Trophoblast cell (in vitro differentiated cells and primary cell): ENCODE results near the gene RAPGEFL1.

ENCODE experiments used
- DNase-seq, 2 donors: peaks; one replicate each; pipeline ENCODE4 v3.0.0-alpha.2; 2016
- H2AFZ ChIP-seq: 2 replicates; pipeline ENCODE4 v1.6.1; 2013; ENCODE audit warnings: low read length, moderate library complexity, mild to moderate bottlenecking; ENCODE audit not compliant: insufficient read depth, poor library complexity
- H2AK5ac ChIP-seq: 2 replicates; pipeline ENCODE4 v1.6.1; 2013; ENCODE audit warnings: mild to moderate bottlenecking, low read length
- H2BK120ac ChIP-seq: 2 replicates; pipeline ENCODE4 v1.6.1; 2013; ENCODE audit warnings: low read length, mild to moderate bottlenecking, moderate library complexity; ENCODE audit not compliant: insufficient read depth, poor library complexity
- H2BK12ac ChIP-seq: 2 replicates; pipeline ENCODE4 v1.6.1; 2013; ENCODE audit warnings: mild to moderate bottlenecking, low read length, moderate library complexity
- H2BK5ac ChIP-seq: 2 replicates; pipeline ENCODE4 v1.6.1; 2013; ENCODE audit warnings: low read length, low read depth, moderate library complexity, mild to moderate bottlenecking; ENCODE audit not compliant: poor library complexity
- H3K14ac ChIP-seq: 2 replicates; pipeline ENCODE4 v1.6.1; 2013; ENCODE audit warnings: mild to moderate bottlenecking, low read length
- H3K18ac ChIP-seq: 2 replicates; pipeline ENCODE4 v1.6.1; 2013; ENCODE audit warnings: mild to moderate bottlenecking, low read length
- H3K23ac ChIP-seq: 2 replicates; pipeline ENCODE4 v1.6.1; 2013; ENCODE audit warnings: low read length
- H3K27ac ChIP-seq: 2 replicates; pipeline ENCODE4 v1.5.1; 2013; ENCODE audit warnings: low read depth, mild to moderate bottlenecking, inconsistent platforms, low read length, moderate library complexity
- H3K27me3 ChIP-seq: 2 replicates; pipeline ENCODE4 v1.6.1; 2013; ENCODE audit warnings: inconsistent platforms, mild to moderate bottlenecking, low read length, moderate library complexity; ENCODE audit not compliant: insufficient read depth
- H3K36me3 ChIP-seq, 2 experiments: 1 replicate in 1 of 2; 2 replicates in 1 of 2; pipeline ENCODE4 v1.6.1; 2013; ENCODE audit warnings: low read length in 2 of 2, mild to moderate bottlenecking in 2 of 2, moderate library complexity in 1 of 2; ENCODE audit not compliant: insufficient read depth in 2 of 2, control insufficient read depth in 1 of 2
- H3K4ac ChIP-seq: 2 replicates; pipeline ENCODE4 v1.6.1; 2013; ENCODE audit warnings: low read depth, mild to moderate bottlenecking, low read length, moderate library complexity
- H3K4me1 ChIP-seq, 2 experiments: 1 replicate in 1 of 2; 2 replicates in 1 of 2; pipeline ENCODE4 v1.6.1; 2013; ENCODE audit warnings: low read length in 2 of 2, mild to moderate bottlenecking in 2 of 2, moderate library complexity in 1 of 2; ENCODE audit not compliant: insufficient read depth in 2 of 2, control insufficient read depth in 1 of 2
- H3K4me2 ChIP-seq: 2 replicates; pipeline ENCODE4 v1.6.1; 2013; ENCODE audit warnings: inconsistent platforms, mild to moderate bottlenecking, low read length, moderate library complexity
- H3K4me3 ChIP-seq: 2 replicates; pipeline ENCODE4 v1.5.1; 2013; ENCODE audit warnings: mild to moderate bottlenecking, low read depth, low read length, inconsistent platforms
- H3K79me1 ChIP-seq: one replicate; pipeline ENCODE4 v1.6.1; 2013; ENCODE audit warnings: low read length
- H3K79me2 ChIP-seq: 2 replicates; pipeline ENCODE4 v1.6.1; 2013; ENCODE audit warnings: low read length, mild to moderate bottlenecking; ENCODE audit not compliant: control insufficient read depth, insufficient read depth, poor library complexity
- H3K9ac ChIP-seq: 2 replicates; pipeline ENCODE4 v1.6.1; 2013; ENCODE audit warnings: mild to moderate bottlenecking, low read length
- H3K9me3 ChIP-seq: 2 replicates; pipeline ENCODE4 v1.6.1; 2013; ENCODE audit warnings: low read depth, mild to moderate bottlenecking, control low read depth, inconsistent platforms, low read length; ENCODE audit not compliant: insufficient read depth
- H4K12ac ChIP-seq: 2 replicates; pipeline ENCODE4 v1.6.1; 2013; ENCODE audit warnings: low read depth, mild to moderate bottlenecking, low read length, moderate library complexity
- H4K8ac ChIP-seq: 2 replicates; pipeline ENCODE4 v1.6.1; 2013; ENCODE audit warnings: low read depth, mild to moderate bottlenecking, low read length, moderate library complexity
- H4K91ac ChIP-seq: one replicate; pipeline ENCODE4 v1.6.1; 2013; ENCODE audit warnings: low read depth, mild to moderate bottlenecking, low read length, moderate library complexity
- WGBS: extraction: QIAGEN DNeasy Blood & Tissue Kit; methylation state at CpG from one replicate; pipeline ENCODE4 v1.1.7; 2013; ENCODE audit warnings: missing lambda C conversion rate; ENCODE audit not compliant: insufficient read length, insufficient coverage; ENCODE audit errors: extremely low coverage; 5-methylcytosine and 5-hydroxymethylcytosine counted together

RAPGEFL1 gene

DNA sequence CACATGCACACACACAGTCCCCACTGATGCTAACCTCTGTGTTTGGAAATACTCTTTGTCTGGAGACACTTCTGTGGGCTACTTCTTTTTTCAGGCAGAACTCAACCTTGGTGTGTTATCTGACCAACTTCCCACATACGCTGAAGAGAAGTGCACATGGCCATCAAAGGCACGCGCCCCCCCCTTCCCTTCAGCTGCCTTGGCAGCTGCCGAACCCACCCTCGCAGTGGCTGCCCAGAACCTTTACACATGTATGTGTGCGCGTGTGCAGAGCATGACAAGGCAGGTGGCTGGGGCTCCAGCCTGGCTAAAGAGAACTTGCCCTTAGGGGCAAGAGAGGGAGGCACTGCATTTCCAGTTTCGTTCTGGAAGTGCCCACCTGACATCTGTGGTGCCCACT lies 3.9 kb downstream of the RAPGEFL1 start:
- DNase-seq = no peak
- Histone ChIP-seq H2BK5ac (no peak overlapping the region), H4K91ac (no peak overlapping the region), H4K12ac (no peak overlapping the region), H3K79me2 (no peaks in the 10 kb centered on the region), H3K27ac (no peak overlapping the region), H2BK120ac (no peak overlapping the region), H3K23ac (no peak overlapping the region), H2AFZ (no peak overlapping the region), H3K18ac (no peak overlapping the region), H3K4me1 (peaks cover 0 to 5% of the 10 kb centered on the region in 2 experiments), H2AK5ac (no peak overlapping the region), H3K4me3 (no peak overlapping the region), H3K9me3 (no peaks in the 10 kb centered on the region), H3K4ac (no peak overlapping the region), H3K79me1 (peaks cover 3% of the 10 kb centered on the region), H4K8ac (no peak overlapping the region), H3K9ac (no peak overlapping the region), H3K14ac (no peak overlapping the region), H3K4me2 (no peak overlapping the region), H3K36me3 (peaks cover 3 to 4% of the 10 kb centered on the region in 2 experiments), H2BK12ac (no peak overlapping the region), H3K27me3 (no peaks in the 10 kb centered on the region)
- no CpG with 5 or more reads among the region's 8 CpGs for WGBS

DNA sequence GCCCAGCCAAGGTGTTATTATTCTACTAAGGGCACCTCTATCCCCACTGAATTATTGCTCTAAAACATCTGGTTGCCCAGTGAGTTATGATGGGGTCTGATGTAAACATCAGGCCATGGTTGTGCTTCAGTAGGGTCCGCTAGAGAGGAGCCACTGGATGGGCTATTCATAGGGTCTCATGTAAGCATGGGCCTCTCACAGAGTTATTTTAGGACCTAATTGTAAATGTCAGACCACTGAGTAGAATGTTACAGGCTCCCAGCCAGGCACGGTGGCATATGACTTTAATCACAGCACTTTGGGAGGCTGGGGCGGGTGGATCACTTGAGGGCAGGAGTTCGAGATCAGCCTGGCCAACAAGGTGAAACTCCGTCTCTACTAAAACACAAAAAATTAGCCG lies 5.3 kb downstream of the RAPGEFL1 start:
- no peak overlapping the region for H3K14ac ChIP-seq

DNA sequence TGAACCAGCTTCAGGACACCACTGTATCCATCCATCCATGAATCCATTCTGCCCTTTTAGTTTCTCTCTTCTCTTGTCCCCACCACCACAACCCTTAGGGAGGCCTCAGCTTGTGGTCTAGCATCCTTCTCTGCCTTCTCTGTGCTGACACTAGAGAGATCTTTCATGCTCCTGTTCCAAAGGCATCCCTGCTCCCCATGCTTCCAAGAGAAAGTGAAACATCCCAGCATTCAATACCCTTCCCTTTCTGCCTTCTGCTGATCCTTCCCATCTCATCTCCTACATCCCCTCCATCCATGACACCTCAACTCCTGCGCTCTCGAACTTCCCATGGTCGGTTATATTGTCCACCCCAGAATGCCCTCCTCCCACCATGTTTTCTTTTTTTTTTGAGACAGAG lies 10.0 kb downstream of the RAPGEFL1 start:
- Histone ChIP-seq H3K9ac (peak overlapping the region; percentile 12), H3K23ac (peak overlapping the region; percentile 5), H2BK120ac (no peak overlapping the region), H3K79me1 (no peaks in the 10 kb centered on the region), H3K27ac (no peak overlapping the region), H3K79me2 (no peaks in the 10 kb centered on the region), H4K12ac (no peak overlapping the region), H3K18ac (no peak overlapping the region), H4K91ac (no peak overlapping the region), H4K8ac (no peak overlapping the region), H3K27me3 (no peaks in the 10 kb centered on the region), H2AK5ac (no peak overlapping the region), H3K4me1 (peaks cover 0 to 2% of the 10 kb centered on the region in 2 experiments), H2AFZ (no peak overlapping the region), H3K4ac (no peak overlapping the region), H2BK12ac (no peak overlapping the region), H2BK5ac (no peak overlapping the region), H3K14ac (no peak overlapping the region), H3K9me3 (no peaks in the 10 kb centered on the region), H3K4me3 (no peak overlapping the region), H3K36me3 (no peaks in the 10 kb centered on the region), H3K4me2 (no peak overlapping the region)
- DNase-seq = no peak
- WGBS = no CpG with 5 or more reads among the region's 3 CpGs

More for the DNA sequence above, 5.3 kb downstream of the RAPGEFL1 start:
- Histone ChIP-seq H3K4me1 (peaks cover 0 to 3% of the 10 kb centered on the region in 2 experiments), H4K8ac (no peak overlapping the region), H3K4ac (no peak overlapping the region), H3K79me2 (no peaks in the 10 kb centered on the region), H2BK120ac (no peak overlapping the region), H4K91ac (no peak overlapping the region), H3K4me3 (no peak overlapping the region), H3K4me2 (no peak overlapping the region), H3K36me3 (peaks cover 0 to 2% of the 10 kb centered on the region in 2 experiments), H4K12ac (no peak overlapping the region), H2AFZ (no peak overlapping the region), H2BK5ac (no peak overlapping the region), H3K27me3 (no peaks in the 10 kb centered on the region), H3K23ac (no peak overlapping the region), H2AK5ac (no peak overlapping the region), H3K9ac (no peak overlapping the region), H3K9me3 (no peaks in the 10 kb centered on the region), H2BK12ac (no peak overlapping the region), H3K79me1 (peaks cover under 1% of the 10 kb centered on the region), H3K27ac (no peak overlapping the region), H3K18ac (no peak overlapping the region)
- no CpG with 5 or more reads among the region's 6 CpGs for WGBS
- no peak for DNase-seq

DNA sequence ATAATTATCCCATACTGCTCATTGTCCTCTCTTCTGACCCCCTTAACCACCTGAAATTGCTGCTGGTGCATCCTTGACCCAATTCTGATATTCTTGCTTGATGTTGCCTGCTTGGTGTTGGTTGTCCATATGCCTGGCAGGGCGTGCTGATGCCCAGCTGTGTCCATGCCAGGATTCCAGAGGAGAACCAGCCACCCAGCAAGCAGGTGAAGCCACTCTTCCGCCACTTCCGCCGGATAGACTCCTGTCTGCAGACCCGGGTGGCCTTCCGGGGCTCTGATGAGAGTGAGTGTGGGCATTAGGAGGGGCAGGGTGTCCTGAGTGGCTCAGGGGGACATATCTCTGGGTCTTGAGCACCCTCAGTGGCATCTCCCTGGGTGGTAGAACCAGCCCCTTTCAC lies 11.4 kb downstream of the RAPGEFL1 start:
- no CpG with 5 or more reads among the region's 6 CpGs for WGBS
- Histone ChIP-seq H3K4me3 (peak overlapping the region; percentile 6), H3K27ac (no peak overlapping the region), H3K14ac (no peak overlapping the region), H2BK12ac (no peak overlapping the region), H3K4ac (no peak overlapping the region), H2AFZ (no peak overlapping the region), H2BK5ac (no peak overlapping the region), H3K4me2 (no peak overlapping the region), H3K27me3 (no peaks in the 10 kb centered on the region), H3K36me3 (peaks cover 3 to 4% of the 10 kb centered on the region in 2 experiments), H4K91ac (no peak overlapping the region), H3K4me1 (peaks cover 0 to 2% of the 10 kb centered on the region in 2 experiments), H3K79me1 (no peaks in the 10 kb centered on the region), H3K9ac (no peak overlapping the region), H2BK120ac (no peak overlapping the region), H2AK5ac (no peak overlapping the region), H3K18ac (no peak overlapping the region), H3K23ac (no peak overlapping the region), H3K9me3 (no peaks in the 10 kb centered on the region), H4K12ac (no peak overlapping the region), H4K8ac (no peak overlapping the region), H3K79me2 (no peaks in the 10 kb centered on the region)
- no peak for DNase-seq
